Naive thymus-derived CD4-positive, alpha-beta T cell (primary cell): ENCODE results near the gene HDAC4. TPM values are rescaled to one million over a fixed set of nuclear protein-coding genes. Genes with fewer than 3 reads are reported as not detected.

Source experiments
- ATAC-seq: fragments of 150-1000 bp; cut with Tn5 transposase; 2 replicates; pipeline ENCODE4 v1.10.0; 2021; ENCODE audit warnings: mild to moderate bottlenecking, moderate library complexity
- CTCF ChIA-PET: fragments of 350-600 bp; sonication (Branson Sonifier 250); formaldehyde crosslinking; loops from one replicate; lab custom pipeline; 2021; ENCODE audit warnings: antibody characterized with exemption; lab: Charles Lee
- POLR2A ChIA-PET: fragments of 350-600 bp; sonication (Branson Sonifier 250); formaldehyde crosslinking; loops from one replicate; lab custom pipeline; 2021; ENCODE audit warnings: antibody characterized with exemption, inconsistent platforms; lab: Charles Lee
- DNase-seq, 9 donors: peaks; one replicate each; pipeline versions ENCODE4 v3.0.0 to v3.0.0-alpha.2; 2020 to 2022; ENCODE audit warnings: mixed read lengths in 1 of 9
- H3K27ac ChIP-seq: one replicate; pipeline ENCODE4 v1.7.0; 2013; ENCODE audit warnings: mild to moderate bottlenecking, low read depth, low read length, moderate library complexity
- H3K27me3 ChIP-seq, 2 donors: one replicate each; pipeline ENCODE4 v1.7.0; 2013; ENCODE audit warnings: low read length in 2 of 2, mild to moderate bottlenecking in 2 of 2, moderate library complexity in 2 of 2; ENCODE audit not compliant: control insufficient read depth in 2 of 2, insufficient read depth in 2 of 2
- H3K36me3 ChIP-seq, 3 experiments: 1 replicate in 2 of 3; 2 replicates in 1 of 3; pipeline ENCODE4 v1.7.0; 2013; ENCODE audit warnings: low read length in 3 of 3, mild to moderate bottlenecking in 3 of 3, moderate library complexity in 1 of 3; ENCODE audit not compliant: insufficient read depth in 3 of 3, control insufficient read depth in 2 of 3
- H3K4me1 ChIP-seq, 2 donors: one replicate each; pipeline ENCODE4 v1.7.0; 2013; ENCODE audit warnings: low read length in 2 of 2, mild to moderate bottlenecking in 2 of 2, moderate library complexity in 1 of 2; ENCODE audit not compliant: control insufficient read depth in 2 of 2, insufficient read depth in 2 of 2
- H3K4me3 ChIP-seq: 2 replicates; pipeline ENCODE4 v1.7.0; 2013; ENCODE audit warnings: mild to moderate bottlenecking, low read length
- H3K9me3 ChIP-seq, 3 experiments: 1 replicate in 2 of 3; 2 replicates in 1 of 3; pipeline ENCODE4 v1.7.0; 2013; ENCODE audit warnings: low read length in 3 of 3; ENCODE audit not compliant: control insufficient read depth in 2 of 3
- H3K27ac Mint-ChIP-seq, 9 donors: one replicate each; pipeline ENCODE4 v1.8.0; 2020 to 2022; ENCODE audit warnings: mixed read lengths in 9 of 9, mild to moderate bottlenecking in 8 of 9, moderate library complexity in 5 of 9, inconsistent platforms in 2 of 9
- H3K27me3 Mint-ChIP-seq, 5 donors: one replicate each; pipeline ENCODE4 v1.8.0; 2021 to 2022; ENCODE audit warnings: mixed read lengths in 5 of 5, mild to moderate bottlenecking in 1 of 5
- H3K36me3 Mint-ChIP-seq, 5 donors: one replicate each; pipeline ENCODE4 v1.8.0; 2020 to 2022; ENCODE audit warnings: mixed read lengths in 5 of 5, mild to moderate bottlenecking in 3 of 5, inconsistent platforms in 1 of 5
- H3K4me1 Mint-ChIP-seq, 7 donors: one replicate each; pipeline ENCODE4 v1.8.0; 2020 to 2022; ENCODE audit warnings: mixed read lengths in 7 of 7, mild to moderate bottlenecking in 3 of 7, inconsistent platforms in 1 of 7
- H3K4me3 Mint-ChIP-seq, 10 donors: one replicate each; pipeline ENCODE4 v1.8.0; 2020 to 2022; ENCODE audit warnings: mild to moderate bottlenecking in 10 of 10, mixed read lengths in 10 of 10, moderate library complexity in 6 of 10, inconsistent platforms in 2 of 10
- H3K9me3 Mint-ChIP-seq, 11 donors: one replicate each; pipeline ENCODE4 v1.8.0; 2020 to 2022; ENCODE audit warnings: mixed read lengths in 11 of 11, mild to moderate bottlenecking in 4 of 11, inconsistent platforms in 1 of 11, moderate library complexity in 1 of 11
- intact Hi-C, 2 donors: fragments of 100-400 bp; cut with micrococcal nuclease; formaldehyde crosslinking; loops; one replicate each; pipeline ENCODE4 v1.15.1; 2023
- polyA plus RNA-seq, 2 donors: library from polyadenylated mRNA; unstranded; fragments of 300-500 nt; fragmentation: Illumina TruSeq; gene quantifications; one replicate each; pipeline ENCODE4 v1.2.3, GENCODE V29; 2021
- total RNA-seq, 6 experiments: library from RNA in 5 of 6; stranded (reverse) in 5 of 6; gene quantifications; 1 replicate in 5 of 6; 2 replicates in 1 of 6; pipeline ENCODE4 v1.2.3 and lab custom pipeline; 2021 to 2026

The HDAC4 gene
- total and polyA plus RNA-seq, 7 experiments from 2014 or later: 7.4 to 101 (median 55.3) TPM

- no peaks in the 10 kb centered on the region for H3K36me3 ChIP-seq
- H3K4me1 ChIP-seq: peaks cover 0 to 6% of the 10 kb centered on the region in 2 donors
- ChIA-PET CTCF (interaction anchor here (1.2 kb wide), 1 partner anchor 13 kb away, joined by 3 read pairs; no protein-coding TSS in a partner anchor), POLR2A (interaction anchor here (1.1 kb wide), 1 partner anchor 9 kb away, joined by 3 read pairs; no protein-coding TSS in a partner anchor)
- no peak overlapping the region for H3K27ac ChIP-seq
- Mint-ChIP-seq H3K36me3 (peaks cover 0 to 13% (median 5%) of the 10 kb centered on the region in 5 donors), H3K4me1 (peaks cover 33 to 82% (median 65%) of the 10 kb centered on the region in 7 donors), H3K27ac (peak overlapping the region in 2 of 9 donors; percentile 31 to 55), H3K4me3 (no peak overlapping the region), H3K9me3 (peaks cover 0 to 2% (median 0%) of the 10 kb centered on the region in 11 donors), H3K27me3 (peaks cover 0 to 2% (median 0%) of the 10 kb centered on the region in 5 donors)
- H3K4me3 ChIP-seq: no peak overlapping the region
- H3K9me3 ChIP-seq: no peaks in the 10 kb centered on the region
- H3K27me3 ChIP-seq: no peaks in the 10 kb centered on the region
- intact Hi-C loops: loop anchor here in 1 of 2 donors (10.0 kb wide), 1 partner anchor 55 kb away; no protein-coding TSS in a partner anchor
- DNase-seq (peak in 1 of 9 donors; percentile 13), ATAC-seq (no peak)
These were observed 161.0 kb downstream of the HDAC4 start for GRCh38 chr2:239239607-239240413.

GRCh38 chr2:239238839-239239606 is 161.8 kb downstream of the HDAC4 start:
- ChIA-PET CTCF (interaction anchor here (1.2 kb wide), 1 partner anchor 13 kb away, joined by 3 read pairs; no protein-coding TSS in a partner anchor), POLR2A (interaction anchor here (1.1 to 1.8 kb wide), 2 partner anchors 9 to 21 kb away, joined by 3 to 5 read pairs; no protein-coding TSS in a partner anchor)
- ATAC-seq (no peak), DNase-seq (peak in 1 of 9 donors; percentile 10)
- Histone ChIP-seq H3K4me1 (peaks cover 0 to 6% of the 10 kb centered on the region in 2 donors), H3K4me3 (no peak overlapping the region), H3K36me3 (no peaks in the 10 kb centered on the region), H3K27ac (no peak overlapping the region), H3K9me3 (no peaks in the 10 kb centered on the region), H3K27me3 (no peaks in the 10 kb centered on the region)
- Mint-ChIP-seq H3K36me3 (peaks cover 0 to 18% (median 5%) of the 10 kb centered on the region in 5 donors), H3K4me3 (peak overlapping the region in 1 of 10 donors; percentile 19), H3K27ac (peak overlapping the region in 1 of 9 donors; percentile 3), H3K9me3 (peaks cover 0 to 2% (median 0%) of the 10 kb centered on the region in 11 donors), H3K4me1 (peaks cover 33 to 87% (median 69%) of the 10 kb centered on the region in 7 donors), H3K27me3 (peaks cover 0 to 2% (median 0%) of the 10 kb centered on the region in 5 donors)
- intact Hi-C loops: loop anchor here in 1 of 2 donors (10.0 kb wide), 1 partner anchor 54 kb away; no protein-coding TSS in a partner anchor

GRCh38 chr2:239238381-239238780 is 162.4 kb downstream of the HDAC4 start:
- ATAC-seq (no peak), DNase-seq (peak in 1 of 9 donors; percentile 4)
- peak overlapping the region in 1 of 10 donors; percentile 19 for H3K4me3 Mint-ChIP-seq
- peaks cover 0 to 2% (median 0%) of the 10 kb centered on the region in 11 donors for H3K9me3 Mint-ChIP-seq
- peaks cover 0 to 2% (median 0%) of the 10 kb centered on the region in 5 donors for H3K27me3 Mint-ChIP-seq
- ChIA-PET POLR2A (interaction anchor here (1.8 kb wide), 1 partner anchor 22 kb away, joined by 5 read pairs; no protein-coding TSS in a partner anchor), CTCF (no interaction called here)
- H3K27ac ChIP-seq: no peak overlapping the region
- no peaks in the 10 kb centered on the region for H3K9me3 ChIP-seq
- H3K36me3 Mint-ChIP-seq: peaks cover 0 to 20% (median 4%) of the 10 kb centered on the region in 5 donors
- peak overlapping the region in 2 of 9 donors; percentile 3 to 46 for H3K27ac Mint-ChIP-seq
- no peaks in the 10 kb centered on the region for H3K27me3 ChIP-seq
- no peaks in the 10 kb centered on the region for H3K36me3 ChIP-seq
- H3K4me1 ChIP-seq: peaks cover 0 to 6% of the 10 kb centered on the region in 2 donors
- peaks cover 35 to 88% (median 66%) of the 10 kb centered on the region in 7 donors for H3K4me1 Mint-ChIP-seq
- H3K4me3 ChIP-seq: no peak overlapping the region
- intact Hi-C loops: loop anchor here in 1 of 2 donors (10.0 kb wide), 1 partner anchor 54 kb away; no protein-coding TSS in a partner anchor

DNA sequence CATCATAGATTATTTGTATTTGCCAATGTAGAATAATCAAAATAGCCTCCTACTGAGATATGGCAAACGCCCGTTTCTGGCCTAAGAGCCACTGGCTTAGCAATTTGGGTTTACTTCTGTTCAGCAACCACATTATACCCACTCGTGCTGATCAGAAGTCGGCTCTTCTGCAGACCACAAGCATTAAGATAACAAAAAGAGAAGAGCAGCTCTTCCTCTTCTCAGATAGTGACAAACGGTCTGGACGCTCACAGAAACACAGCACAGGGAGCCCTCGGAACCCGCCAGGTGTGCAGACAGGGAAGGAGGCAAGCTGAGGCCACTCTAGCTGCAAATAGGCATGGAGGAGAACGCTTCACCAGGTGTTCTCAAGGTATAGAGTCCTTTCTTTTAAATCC is 164.0 kb downstream of the HDAC4 start:
- Histone ChIP-seq H3K4me3 (no peak overlapping the region), H3K4me1 (peaks cover 4 to 13% of the 10 kb centered on the region in 2 donors), H3K27ac (no peak overlapping the region), H3K27me3 (no peaks in the 10 kb centered on the region), H3K36me3 (no peaks in the 10 kb centered on the region), H3K9me3 (no peaks in the 10 kb centered on the region)
- Mint-ChIP-seq H3K4me1 (peaks cover 31 to 89% (median 68%) of the 10 kb centered on the region in 7 donors), H3K27ac (peak overlapping the region in 2 of 9 donors; percentile 53 to 55), H3K4me3 (peak overlapping the region in 3 of 10 donors; percentile 15 to 56 (median 43)), H3K27me3 (peaks cover 0 to under 1% (median 0%) of the 10 kb centered on the region in 5 donors), H3K9me3 (no peaks in the 10 kb centered on the region), H3K36me3 (peaks cover 0 to 23% (median 4%) of the 10 kb centered on the region in 5 donors)
- ATAC-seq (peak; percentile 43), DNase-seq (no peak)
- intact Hi-C loops: loop anchor here in 1 of 2 donors (10.0 kb wide), 1 partner anchor 52 kb away; no protein-coding TSS in a partner anchor
- ChIA-PET CTCF (no interaction called here), POLR2A (interaction anchor here (0.9 to 3.6 kb wide), 2 partner anchors 15 to 29 kb away, joined by 3 to 14 read pairs; no protein-coding TSS in a partner anchor)

- no peak overlapping the region for H3K4me3 Mint-ChIP-seq
- Histone ChIP-seq H3K4me3 (no peak overlapping the region), H3K4me1 (peaks cover 4 to 18% of the 10 kb centered on the region in 2 donors), H3K9me3 (no peaks in the 10 kb centered on the region), H3K36me3 (no peaks in the 10 kb centered on the region), H3K27ac (no peak overlapping the region), H3K27me3 (no peaks in the 10 kb centered on the region)
- no peaks in the 10 kb centered on the region for H3K9me3 Mint-ChIP-seq
- no peak for ATAC-seq
- CTCF ChIA-PET: interaction anchor here (0.6 kb wide), 1 partner anchor 14 kb away, joined by 3 read pairs; no protein-coding TSS in a partner anchor
- H3K4me1 Mint-ChIP-seq: peaks cover 27 to 86% (median 65%) of the 10 kb centered on the region in 7 donors
- POLR2A ChIA-PET: interaction anchor here (0.9 to 3.6 kb wide), 3 partner anchors 16 to 29 kb away, joined by 3 to 14 read pairs (median 3); no protein-coding TSS in a partner anchor
- H3K36me3 Mint-ChIP-seq: peaks cover 0 to 23% (median 4%) of the 10 kb centered on the region in 5 donors
- intact Hi-C loops: loop anchor here in 1 of 2 donors (10.0 kb wide), 1 partner anchor 51 kb away; no protein-coding TSS in a partner anchor
- peak overlapping the region in 1 of 9 donors; percentile 12 for H3K27ac Mint-ChIP-seq
- no peak for DNase-seq
- H3K27me3 Mint-ChIP-seq: no peaks in the 10 kb centered on the region
These were observed 164.6 kb downstream of the HDAC4 start for GRCh38 chr2:239236043-239236807.
